Measurements from ENCODE around the gene NTPCR.

Gene NTPCR

DNA sequence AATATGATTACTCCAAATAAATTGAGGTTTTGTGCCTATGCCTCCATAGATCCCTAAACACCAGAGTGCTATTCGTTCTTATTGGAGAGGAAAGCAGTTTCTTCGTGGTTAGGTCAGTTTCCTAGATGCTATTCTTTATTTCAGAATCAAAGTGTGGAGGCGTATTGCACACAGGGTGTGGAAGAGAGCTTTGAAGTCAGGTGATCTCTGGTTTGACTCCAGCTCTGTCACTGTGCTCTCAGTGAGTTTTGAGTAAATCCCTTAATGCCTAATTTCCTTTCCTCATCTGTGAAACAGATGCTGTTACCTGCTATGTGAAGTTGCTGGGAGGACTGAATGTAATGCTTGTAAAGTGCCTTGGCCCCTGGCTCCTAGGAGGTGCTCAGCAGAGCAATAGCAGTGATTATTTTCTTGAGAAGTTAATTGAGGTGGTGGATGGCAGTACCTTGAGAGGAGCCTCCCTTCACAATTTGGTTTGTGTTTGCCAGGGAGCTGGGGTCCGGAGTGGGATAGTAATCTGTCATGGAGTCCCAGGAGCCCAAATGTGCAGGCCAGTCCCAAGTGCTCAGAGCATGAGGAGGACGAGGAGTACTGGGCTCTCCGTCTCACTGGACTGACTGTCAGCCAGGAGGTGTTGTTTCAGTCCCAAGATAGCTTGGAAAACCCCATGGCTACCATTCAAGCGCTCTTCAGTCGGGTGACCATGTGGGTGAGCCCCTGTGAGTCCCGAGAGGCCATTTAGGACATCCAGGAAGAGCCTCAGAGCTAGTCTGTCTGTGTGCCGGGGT, 14.9 kb downstream of the NTPCR start:
- no peak for DNase-seq

DNA sequence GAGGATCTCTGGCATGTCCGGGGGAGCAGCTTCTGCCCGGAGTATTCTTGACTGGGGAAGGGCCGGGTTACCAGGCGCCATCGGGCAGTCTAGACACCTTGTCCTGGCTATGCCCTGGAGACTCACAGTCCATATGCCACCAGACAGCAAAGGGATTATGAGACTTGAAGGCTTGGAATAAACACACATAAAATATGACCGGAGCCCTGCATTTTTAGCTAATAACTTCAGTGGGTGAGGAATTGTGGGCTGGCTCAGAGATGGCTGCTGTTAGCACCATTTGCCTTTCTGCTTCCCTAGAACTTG, 15.5 kb downstream of the NTPCR start:
- DNase-seq, result no peak

DNA sequence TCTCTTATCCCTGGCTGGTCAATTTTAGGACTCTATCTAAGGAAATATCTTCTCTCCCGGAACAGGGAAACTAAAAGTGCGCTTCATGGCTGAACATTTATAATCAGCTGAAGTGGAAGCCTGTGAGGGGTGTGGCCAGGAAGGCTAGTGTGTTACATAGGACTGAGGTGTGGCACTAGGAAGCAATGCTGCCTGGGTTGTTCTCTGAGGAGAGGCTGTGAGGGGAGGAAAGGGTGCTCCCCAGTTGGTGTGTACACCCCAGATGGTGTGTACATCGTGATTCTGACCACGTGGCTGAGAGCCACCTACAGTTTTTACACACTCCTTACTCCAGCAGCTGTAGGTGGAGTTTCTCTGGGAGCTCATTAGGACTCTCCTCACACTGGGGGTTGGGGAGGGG, 16.3 kb downstream of the NTPCR start:
- no peak for DNase-seq

DNA sequence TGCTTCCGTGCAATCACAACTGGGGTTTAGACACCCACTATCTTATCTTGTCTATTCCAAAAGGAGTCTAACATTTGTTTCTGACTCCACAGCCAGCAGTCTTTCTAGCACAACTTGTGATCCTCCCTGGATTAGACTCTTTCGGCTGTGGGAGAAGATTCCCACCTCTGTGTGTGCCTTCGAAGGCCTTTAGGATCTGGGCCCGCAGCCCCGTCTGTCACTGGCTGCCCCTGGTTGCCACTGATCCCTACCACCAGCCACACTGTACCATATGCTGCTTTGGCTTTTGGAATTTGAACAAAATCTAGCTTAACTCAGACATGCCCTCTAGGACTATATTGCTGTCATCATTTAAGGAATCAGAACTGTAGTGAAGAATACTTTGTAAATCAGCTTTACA, 18.0 kb downstream of the NTPCR start:
- no peak for DNase-seq

DNA sequence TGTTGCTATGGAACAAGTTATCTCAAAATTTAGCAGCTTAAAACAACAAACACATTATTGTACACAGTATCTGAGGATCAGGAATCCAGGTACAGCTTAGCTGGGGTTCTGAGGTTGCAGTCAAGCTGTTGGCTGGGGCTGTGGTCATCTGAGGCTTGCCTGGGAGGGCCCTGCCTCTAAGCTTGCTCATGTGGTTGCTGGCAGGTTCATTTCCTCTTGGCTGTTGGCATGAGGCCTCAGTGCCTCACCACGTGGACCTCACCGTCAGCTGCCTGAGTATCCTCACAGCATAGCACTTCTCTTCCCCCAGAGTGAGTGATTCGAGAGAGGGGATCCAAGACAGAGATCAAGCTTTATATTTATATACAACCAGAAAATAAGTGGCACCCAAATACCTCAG, 18.6 kb downstream of the NTPCR start:
- DNase-seq, result no peak

DNA sequence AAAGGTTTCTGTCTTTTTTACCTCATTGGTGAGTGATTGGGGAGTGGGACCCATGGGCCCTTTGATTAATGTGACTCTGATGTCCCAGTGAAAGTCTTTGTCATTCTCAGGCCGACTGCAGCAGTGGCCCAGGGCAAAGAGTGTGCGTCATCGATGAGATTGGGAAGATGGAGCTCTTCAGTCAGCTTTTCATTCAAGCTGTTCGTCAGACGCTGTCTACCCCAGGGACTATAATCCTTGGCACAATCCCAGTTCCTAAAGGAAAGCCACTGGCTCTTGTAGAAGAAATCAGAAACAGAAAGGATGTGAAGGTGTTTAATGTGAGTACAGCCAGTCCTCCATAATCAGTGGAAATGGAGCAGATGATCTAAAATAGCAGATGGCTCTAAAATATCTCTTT, 19.4 kb downstream of the NTPCR start:
- no peak for DNase-seq

DNA sequence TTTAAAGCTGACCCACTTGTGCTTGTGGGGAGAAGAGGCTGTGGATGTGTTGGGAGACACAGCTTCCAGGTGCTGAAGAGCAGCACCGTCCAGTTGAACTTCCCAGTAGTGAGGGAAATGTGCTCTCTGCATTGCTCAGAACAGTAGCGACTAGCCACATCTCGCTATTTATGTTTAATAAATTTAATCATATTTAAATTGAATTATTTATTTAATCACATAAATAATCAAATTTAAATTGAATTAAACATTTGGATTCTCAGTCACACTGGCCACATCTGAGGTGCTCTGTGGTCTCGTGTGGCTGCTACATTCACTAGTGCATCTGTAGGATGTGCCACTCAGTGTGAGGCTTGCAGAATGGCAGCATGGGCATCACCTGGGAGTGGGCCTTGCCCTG, 20.1 kb downstream of the NTPCR start:
- no peak for DNase-seq

DNA sequence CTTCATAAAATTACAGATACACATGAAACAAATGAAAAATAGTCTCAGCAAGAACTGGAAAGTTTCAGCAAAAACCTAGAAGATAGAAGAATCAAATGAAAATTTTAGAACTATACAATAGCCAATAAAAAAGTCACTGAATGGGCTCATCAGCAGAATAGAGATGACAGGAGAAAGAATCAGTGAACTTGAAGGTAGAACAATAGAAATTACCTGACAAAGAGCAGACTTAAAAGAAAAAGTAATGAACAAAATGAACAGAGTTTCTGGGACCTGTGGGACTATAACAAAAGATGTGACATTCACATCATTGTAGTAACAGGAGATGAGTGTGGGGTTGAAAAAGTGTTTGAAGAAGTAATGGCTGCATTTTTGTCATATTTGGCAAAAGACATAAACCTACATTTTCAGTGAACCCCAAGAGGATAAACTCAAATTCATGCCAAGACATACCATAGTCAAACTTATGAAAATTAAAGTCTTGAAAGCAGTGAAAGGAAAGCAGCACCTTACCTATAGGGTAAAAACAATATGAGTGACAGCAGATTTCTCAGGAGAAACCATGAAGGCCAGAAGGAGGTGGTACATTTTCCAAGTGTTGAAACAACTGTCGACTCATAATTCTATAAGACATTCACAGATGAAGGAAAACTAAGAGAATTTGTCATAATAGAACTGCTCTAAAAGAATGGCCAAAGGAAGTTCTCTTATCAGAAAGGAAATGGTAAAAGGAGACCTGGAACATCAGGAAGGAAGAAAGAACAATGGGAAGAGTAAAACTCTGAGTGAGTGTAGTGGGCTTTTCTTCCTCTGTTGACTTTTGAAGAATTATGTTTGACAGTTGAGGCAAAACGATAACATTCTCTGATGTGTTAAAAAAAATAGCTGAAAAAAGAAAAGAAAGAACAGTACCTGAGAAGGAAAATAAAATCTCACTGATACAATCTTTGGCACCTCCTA, 23.5 kb downstream of the NTPCR start:
- no peak for DNase-seq

DNA sequence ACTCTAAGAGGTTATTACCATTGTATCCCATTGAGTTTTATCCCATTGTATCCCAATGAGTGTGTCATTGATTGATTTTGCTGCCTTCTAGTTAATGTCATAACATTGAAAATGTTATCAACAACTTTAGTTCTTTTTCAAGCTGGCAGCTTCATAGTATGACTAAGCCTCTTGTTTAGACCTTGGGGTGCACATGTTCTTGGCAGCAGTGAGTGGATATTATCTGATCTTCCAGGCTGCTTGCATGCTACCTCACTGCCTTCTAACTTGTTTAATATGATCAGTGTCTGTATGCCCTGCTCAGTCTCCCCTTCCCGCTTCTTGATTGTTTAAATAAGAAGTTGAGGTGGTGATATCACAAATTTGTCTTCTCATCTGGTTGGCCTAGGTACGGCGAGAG, 24.6 kb downstream of the NTPCR start:
- DNase-seq, result no peak

DNA sequence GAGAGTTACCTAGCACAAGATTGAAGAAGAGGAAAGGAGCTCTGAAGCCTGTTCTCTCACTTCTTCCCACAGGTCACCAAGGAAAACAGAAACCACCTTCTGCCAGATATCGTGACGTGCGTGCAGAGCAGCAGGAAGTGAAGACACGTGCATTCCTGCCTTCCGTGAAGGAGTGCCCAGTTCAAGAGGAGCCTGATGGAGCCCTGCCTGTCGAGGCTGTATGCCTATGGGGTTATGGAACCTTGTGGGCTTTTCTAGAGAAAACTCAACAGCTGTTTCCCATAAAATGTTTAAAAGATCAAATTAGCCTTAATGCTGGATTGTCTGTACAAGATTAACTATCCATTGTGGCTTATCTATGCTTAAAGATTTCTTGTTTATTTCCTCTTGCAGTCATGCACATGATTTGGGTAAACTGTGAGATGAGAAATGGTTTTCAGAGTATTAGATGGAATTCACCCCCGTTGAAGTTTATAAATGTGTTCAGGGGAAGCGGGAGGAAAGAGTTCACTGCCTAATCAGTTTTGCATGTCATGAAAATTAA, 27.8 kb downstream of the NTPCR start:
- no peak for DNase-seq

DNA sequence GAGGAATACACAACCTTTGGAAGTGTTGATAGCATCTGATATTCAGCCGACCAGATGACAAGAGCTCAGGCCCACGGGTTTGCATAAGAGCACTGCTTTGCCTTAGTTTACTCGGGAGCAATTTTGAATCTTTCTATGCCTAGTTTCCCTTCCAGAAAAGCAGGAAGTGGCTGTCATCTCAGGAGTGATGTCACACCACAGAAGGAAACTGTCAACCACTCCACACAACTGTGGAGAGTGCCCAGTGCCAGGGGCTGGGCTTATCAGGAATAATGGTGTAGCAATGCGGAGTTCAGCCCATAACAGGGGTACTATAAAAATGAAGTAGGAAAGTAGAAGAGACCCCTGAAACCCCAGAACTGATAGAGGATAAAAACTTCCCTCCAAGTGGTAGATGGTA, 28.4 kb downstream of the NTPCR start:
- DNase-seq, result no peak

DNA sequence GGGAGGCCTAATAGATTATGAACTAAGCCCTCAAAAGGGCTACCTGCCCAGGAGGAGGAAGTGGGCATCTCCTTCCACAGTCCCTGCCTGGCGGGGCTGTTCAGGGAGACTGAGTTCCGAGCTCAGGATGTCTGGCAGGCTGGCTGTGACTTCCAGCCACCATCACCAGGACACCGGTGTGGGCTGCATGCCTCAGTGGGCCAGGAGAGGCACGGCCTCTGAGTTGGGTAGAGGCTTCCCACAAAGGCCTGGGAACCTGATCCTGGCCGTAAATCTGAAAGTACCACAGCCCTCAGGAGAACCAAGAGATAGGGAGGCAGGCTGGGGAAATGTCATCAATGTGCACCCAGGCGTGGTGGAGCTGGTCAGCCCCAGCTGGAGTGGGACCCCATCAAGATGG, 29.1 kb downstream of the NTPCR start:
- DNase-seq, result no peak

DNA sequence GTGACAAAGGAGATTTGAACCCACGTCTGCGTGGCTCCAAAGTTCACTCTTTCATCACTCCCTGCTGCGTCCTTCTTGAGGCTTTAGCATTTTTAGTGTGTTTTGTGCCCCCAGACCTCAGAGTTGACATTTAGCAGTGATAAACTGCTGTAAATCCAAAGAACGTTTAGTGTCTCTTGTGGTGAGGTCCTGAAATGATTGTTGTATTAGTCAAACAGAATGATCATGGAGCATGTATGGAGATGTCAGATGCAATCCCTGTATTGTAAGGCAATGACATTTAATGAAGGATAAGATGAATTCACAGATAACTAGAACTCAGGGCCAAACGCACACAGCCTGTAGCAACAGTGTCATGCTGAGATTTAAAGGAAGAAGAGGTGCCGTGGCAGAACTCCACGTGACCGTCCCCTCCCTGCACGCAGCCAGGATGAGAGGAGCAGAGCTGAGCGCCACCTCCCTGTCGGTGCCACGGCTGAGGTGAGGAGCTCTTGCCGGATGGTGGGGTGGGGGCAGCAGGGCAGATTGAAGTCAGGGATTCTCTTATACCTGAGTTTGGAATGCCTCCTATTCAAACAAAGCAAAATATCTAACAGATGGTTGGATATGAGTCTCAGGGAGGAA, 30.1 kb downstream of the NTPCR start:
- no peak for DNase-seq

DNA sequence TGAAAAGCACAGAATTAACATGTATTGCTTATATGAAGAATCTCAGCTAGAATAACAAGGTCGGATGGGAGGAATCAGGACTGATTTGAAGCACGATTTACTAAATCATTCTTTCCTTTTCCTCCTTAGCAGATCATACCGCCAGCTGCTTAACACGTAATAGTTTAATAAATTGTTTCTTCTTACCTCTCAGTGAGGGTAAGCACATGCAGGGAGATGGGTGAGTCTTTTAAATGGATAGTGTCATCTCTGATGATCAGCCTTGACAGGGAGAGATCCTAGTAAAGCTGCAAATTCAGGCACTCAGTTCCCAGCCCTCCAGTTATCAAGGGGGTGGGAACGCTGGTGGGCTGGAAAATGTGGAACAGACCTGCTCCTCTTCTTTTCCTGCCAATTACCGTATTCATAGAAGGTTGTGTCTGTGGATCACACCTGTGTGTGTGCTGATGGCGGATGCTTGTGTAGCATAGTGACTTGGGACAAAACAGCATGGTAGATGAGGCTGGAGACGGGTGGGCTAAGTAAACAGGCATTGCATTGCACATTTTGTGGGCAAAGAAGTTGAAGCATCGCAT, 30.7 kb downstream of the NTPCR start:
- DNase-seq, result peak; percentile 21

DNA sequence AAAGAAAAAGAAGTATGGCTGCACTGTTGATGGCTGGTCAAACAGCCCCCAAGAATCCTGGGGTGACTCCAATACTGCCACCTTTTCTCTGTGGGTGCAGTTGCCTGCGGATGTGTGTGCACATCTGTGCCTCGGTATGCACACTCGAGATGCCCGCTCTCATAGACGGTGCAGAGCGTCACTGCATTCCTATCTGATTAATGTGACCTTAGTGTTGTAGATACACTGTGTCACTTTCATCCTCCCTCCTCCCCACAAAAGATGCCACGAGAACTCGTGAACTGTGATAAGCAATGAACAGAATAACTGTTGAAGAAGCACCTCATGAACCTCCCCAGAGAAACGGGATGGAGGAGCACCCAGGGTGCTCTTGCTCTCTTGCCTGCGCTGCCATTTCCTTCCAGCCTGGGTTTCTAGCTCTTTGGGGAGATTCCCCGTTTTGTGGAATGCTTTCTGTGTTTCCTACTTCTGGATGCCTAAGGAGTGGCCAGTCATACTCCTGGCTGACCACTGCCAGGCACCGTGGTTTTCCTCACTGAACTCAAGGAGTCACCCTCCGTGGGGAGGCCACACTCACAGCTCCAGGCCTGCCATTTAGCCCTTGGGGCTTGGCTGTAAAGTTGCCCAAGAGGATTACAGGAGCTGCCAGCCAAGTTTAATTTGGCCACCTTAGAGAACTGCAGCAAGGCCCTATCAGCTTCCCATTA, 32.0 kb downstream of the NTPCR start:
- no peak for DNase-seq

DNA sequence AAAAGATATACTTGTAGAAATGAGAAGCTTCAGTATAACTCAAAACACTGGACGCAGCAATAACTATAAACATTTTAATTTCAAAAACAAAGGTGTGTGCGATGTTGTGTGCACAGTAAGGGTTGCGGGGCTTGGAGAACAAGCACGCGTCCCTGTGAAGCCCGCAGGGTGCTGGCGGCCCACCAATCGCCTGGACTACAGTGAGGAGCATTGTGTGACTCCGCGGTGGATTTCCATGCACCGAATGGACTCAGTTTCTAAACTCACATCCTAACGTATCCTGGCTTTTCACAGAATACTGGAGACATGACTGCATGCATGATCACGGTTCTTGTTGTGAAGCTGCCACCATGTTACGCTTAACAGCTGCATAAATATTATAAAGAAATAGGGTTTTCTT, 33.0 kb downstream of the NTPCR start:
- no peak for DNase-seq

DNA sequence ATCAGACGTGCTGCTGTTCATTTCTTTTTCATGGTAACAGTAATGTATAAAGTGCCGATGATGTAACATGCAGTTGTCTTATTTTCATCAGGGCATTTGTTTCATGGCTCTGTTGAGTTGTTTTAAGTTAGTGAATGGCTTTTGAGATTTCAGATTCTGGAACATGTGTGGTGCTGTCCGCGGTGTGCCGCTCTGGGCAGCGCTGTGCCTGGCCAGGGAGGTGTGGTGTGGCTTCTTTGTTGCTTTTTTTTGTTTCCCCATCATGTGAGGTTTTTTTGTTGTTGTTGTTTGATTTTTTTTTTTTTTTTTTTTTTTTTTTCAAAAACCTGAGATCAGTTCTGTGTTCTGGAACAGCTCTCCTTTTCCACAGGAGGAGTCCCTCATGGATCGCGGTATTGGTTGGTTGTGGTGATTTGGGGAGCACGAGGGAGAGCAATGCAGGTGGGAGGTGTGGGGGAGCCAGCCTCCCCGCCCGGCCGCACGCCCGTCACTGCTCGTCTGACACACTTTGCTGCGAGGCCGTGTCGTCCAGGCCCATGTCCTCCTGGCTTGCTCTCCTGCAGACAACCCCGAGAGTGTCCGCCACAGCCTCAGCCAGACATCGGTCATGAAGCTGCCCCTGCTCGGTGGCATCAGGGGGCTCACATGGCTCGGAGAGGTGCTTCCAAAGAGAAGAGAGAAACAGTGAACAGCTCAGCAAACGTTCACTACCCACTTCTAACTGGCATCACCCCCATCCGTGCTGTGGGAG, 33.6 kb downstream of the NTPCR start:
- DNase-seq, result no peak

DNA sequence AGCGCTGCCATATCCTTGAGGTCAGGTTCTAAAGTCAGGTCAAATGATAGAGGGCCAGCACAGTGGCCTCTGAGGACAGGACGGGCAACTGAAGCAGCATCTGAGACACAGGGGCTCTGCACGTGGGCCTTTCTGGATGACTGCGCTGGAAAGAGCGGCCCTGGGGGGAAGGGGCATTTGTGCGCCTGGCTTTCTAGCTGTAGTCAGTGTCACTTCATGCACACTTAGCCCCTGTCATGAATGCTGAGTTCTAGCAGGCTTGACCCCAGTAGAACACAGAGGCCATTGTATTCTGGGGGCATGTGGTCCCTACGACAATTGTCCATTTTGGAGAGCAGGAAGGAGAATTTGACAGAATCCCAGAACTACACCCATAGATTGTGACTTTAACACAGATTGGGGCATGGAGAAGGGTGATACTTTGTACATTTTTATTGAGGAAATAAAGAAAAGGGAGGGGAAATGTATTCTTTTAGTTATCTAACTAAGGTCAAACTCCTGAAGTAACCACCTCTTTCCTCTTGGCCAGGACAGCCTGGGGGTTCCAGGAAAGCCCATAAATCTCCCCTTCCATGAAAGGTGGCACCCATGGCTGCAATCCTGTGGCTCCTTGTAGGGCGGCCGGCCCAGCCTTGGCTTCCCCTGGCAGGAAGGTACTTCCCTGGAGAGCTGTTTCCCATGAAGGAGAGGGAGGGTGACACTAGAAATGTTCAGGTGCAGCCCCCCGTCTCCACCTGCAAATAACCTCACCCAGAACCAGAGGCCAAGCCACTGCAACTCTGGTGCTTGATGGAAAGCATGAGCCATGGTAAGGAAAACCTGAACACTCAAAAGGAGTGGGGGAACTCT, 34.4 kb downstream of the NTPCR start:
- no peak for DNase-seq

DNA sequence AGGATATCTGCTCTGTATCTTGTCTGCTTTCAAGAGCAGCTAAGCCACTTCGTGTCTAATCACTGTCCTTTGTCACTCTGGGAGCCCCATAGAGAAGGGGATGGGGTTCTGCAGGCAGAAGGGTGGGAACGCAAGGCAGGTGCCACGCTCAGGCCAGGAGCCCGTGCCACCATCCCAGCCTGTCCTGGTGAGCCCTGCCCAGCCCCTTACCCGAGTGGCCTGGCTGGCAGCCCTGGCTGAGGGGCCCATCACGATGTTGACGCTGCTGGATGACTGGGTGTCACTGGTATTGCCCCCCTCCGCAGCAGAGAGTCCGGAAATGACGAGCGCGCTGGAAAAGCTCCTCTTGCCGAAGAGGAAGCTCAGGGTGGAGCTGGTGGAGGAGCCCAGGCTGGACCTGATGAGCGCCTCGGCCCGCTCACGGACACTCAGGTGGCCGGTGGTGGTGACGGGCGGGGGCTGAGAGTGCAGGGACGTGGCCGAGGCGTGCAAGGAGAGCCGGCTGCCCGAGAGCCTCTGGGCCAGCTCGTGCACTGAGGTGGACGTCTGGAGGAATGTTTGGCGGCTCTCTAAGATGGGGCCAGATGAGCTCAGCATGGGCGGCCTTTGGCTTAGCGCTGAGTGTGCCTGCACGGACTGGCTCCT, 35.6 kb downstream of the NTPCR start:
- DNase-seq, result no peak

DNA sequence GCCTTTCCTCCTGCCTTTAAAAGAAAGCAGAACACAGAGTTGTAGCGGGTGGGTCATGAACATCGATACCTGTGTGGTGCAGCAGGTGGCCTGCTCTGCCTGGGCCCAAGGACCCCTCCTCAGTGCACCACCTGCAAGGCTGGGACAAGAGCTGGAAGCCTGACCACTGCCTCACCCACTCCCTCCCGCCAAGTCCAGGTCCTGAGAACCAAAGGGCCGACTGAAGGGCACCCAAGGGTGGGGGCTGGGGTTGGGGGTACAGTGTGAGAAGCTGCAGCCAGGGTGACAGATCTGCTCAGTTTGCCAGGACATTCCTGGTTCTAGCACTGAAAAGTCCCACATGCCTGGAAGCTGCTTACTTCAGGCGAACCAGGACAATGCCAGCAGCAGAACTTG, 36.1 kb downstream of the NTPCR start:
- no peak for DNase-seq

Data from NCI-H1694 treated with DMSO at 0.1 percent for 48 hours (cell line).